NCI-H2029 (cell line): ENCODE results near the gene TMEM164.
A peak's percentile ranks its signal among the peaks of the same experiment; 100 is the strongest.

Experiments used
- DNase-seq: peaks from one replicate; lab custom pipeline; 2025; lab: John Stamatoyannopoulos, UW

The TMEM164 gene

GRCh38 chrX:110081320-110081719 lies 78.4 kb downstream of the TMEM164 start:
- no peak for DNase-seq

DNA sequence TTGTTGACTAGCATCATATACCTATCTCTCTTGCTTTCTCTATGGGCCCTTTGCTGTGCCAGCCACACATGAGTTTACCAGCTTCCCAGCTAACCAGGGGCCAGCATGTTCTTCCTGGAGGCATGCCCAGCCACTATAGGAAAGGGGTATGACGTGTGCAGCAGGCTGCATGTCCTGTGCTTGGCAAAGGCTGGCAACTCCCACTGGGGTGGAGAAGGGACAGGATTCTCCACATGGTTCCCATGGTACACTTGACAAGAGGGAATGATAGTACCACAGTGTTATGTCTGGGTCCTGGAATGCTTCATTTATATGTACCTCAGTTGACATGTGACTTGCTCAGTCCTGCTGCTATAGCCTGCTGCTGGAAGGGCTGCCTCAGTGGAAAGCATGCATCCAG lies 78.8 kb downstream of the TMEM164 start:
- DNase-seq = no peak

DNA sequence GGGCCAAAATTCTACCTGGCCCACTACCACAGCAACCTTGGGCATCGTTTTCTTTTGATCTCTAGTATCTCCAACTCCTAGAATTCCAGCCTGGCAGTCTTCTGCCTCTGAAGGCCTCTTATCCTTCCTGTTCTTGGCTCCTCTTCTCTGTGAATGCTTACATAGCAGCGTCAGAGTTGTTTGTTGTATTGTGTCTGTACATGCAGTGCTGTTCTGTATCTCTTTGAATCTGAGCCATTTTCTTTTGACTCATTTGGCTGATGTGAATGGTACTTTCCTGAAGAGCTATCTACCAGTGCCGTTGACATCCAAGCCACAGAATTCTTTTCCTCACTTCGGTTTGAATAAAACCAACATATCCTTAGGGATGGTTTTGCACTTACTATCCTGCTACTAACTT lies 79.2 kb downstream of the TMEM164 start:
- peak; percentile 45 for DNase-seq

DNA sequence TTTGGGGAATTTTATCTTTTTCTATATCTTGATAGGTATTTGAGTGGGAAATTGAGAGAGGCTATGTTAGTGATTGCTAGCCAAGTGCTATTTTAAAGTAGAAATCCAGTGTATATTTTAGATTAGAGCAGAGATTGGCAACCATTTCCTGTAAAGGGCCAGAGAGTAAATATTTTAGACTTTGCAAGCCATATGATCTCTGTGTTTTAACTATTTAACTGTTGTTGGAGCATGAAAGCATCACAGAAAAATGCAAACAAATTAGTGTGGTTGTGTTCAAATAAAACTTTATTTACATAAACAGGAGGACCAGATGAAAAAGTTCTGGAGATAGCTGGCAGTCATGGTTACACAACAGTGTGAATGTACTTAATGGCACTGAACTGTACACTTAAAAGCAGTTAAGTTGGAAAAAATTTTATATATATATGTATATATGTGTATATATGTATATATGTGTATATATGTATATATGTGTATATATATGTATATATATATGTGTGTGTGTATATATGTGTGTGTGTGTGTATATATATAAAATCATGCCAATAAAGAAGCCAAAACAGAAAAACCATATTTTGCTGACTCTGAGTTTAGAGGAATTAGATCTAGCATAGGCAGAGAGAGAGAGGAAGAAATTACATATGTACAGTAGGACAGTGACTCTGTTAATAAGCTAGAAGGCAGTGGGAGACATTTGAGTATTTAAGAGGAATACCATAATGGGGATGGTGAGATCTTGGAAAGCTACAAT lies 83.4 kb downstream of the TMEM164 start:
- DNase-seq = no peak

- no peak for DNase-seq
These were observed 84.1 kb downstream of the TMEM164 start for GRCh38 chrX:110086916-110087484.

DNA sequence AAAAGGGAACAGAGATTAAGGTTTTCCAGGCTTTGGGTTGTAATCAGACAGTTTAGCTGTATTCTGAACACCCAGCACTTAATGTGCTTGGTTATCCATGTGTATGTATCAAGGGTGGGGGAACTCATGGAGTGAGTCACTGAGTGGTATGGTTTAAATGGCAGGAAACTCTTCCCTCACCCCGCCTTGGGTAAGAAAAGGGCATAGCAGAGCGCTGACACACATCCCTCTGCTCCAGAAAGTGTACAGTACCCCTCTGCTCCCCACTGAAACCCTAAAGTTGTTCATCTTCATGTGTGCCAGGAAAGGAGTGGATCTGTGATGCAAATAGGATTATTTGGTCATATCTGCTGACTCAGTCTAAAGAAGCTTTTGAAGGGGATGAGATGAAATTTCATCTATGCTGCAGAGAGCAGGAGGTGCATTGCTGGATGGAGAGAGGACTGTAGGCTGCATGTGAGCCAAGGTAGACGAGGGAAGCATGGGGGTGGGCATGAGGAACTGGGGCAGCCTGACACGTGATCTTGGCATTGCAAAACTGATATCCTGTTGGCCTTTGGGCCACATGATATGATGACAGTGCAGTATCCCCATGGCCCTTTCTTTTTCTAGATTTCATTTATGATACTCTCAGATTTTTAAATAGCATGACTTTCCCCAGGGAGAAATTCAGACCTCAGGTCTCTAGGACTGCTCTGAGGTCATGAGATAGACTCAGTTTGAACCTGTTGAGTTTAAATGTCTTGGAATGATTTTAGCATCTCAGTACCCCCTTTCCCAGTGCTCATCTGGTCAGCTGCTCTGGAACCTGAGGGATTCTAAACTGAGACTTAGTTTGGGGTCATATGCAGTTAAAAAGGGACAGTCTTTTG lies 84.8 kb downstream of the TMEM164 start:
- no peak for DNase-seq

- no peak for DNase-seq
These were observed 86.9 kb downstream of the TMEM164 start for GRCh38 chrX:110089656-110090403.

GRCh38 chrX:110097920-110098319 lies 95.0 kb downstream of the TMEM164 start:
- no peak for DNase-seq

DNA sequence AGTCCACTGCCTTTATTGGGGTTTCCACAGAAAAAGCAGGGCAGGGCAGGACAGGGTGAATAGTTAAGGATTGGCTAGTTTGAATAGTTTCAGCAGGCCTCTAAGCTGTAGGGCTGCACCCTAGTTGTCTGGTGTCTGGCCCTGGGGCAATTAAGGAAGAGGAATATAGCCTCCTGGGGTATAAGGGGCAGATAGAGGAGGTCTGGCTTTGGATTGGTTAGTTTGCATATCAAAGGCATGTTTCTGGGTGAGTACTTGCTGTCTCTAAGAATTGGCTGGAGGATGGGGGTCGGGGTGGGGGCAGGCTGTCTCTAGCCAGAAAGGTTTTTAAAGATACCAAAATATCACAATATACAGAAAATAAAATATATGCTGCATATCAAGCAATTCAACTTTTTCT lies 100.4 kb downstream of the TMEM164 start:
- DNase-seq = no peak

DNA sequence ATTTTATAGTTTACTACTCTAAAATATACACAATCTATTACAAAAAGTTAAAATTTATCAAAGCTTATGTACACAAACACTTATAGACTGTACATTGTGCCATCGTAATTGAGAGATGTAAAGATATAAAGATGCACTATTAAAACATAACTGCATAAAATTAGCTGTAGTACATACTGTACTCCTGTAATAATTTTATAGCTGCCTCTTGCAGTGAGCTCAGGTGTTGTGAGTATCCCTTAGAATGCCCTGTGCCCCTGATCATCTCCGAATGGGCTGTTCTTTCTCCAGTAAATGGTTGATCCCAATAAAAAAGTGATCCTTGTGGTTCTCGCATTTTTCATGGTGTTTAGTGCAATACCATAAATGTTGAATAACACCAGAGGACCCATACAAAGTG lies 101.2 kb downstream of the TMEM164 start:
- DNase-seq = no peak

- no peak for DNase-seq
These were observed 105.5 kb downstream of the TMEM164 start for GRCh38 chrX:110108381-110108821.

DNA sequence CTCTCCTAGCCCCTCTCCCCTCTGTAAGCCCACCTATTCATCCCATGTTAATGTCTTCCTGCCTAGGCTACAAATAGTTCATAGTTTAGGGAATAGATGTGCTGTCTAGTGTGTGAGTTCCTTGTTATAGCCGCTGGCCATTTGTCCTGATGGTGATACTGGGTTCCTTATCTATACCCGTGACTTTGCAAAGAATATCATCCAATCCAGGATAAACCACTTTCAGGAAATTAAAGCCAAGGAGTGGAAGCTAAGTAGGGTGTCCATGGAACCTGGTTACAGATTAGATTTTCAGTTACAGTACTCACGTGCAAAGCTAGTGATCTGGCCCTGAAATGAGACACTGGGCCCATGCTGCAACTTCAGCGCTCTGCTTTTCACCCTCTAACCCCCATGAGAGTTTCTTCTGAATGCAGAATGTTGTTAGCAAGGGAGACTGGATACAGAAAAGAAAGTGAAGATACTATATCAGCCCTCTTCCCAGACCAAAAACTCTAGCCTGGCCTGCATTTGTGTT lies 111.4 kb downstream of the TMEM164 start:
- DNase-seq = no peak

- no peak for DNase-seq
These were observed 113.4 kb downstream of the TMEM164 start for GRCh38 chrX:110116066-110116980.

GRCh38 chrX:110118530-110118929 lies 115.6 kb downstream of the TMEM164 start:
- no peak for DNase-seq

GRCh38 chrX:110119480-110119879 lies 116.6 kb downstream of the TMEM164 start:
- DNase-seq = no peak

DNA sequence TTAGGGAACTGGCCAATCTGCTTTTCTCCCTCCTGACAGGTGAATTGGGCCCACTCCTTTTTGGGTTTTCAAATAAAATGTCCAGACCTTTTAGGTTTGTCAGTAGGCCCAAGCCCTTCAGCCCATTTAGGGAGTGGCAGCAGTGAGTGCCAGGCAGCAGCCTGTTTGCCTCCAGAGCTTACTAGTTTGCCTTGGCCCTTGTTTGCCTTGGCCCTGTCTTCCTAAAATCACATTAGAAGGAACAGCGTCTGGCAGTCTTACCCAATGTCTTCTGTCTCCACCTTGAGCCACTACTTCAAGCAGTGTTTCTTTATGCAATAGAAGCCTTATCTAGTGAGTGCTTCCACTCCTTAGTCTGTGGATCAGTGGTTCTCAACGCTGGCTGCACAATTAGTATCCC lies 117.1 kb downstream of the TMEM164 start:
- no peak for DNase-seq

GRCh38 chrX:110123331-110123782 lies 120.4 kb downstream of the TMEM164 start:
- DNase-seq = no peak

GRCh38 chrX:110125446-110126162 lies 122.7 kb downstream of the TMEM164 start:
- DNase-seq = no peak

GRCh38 chrX:110131031-110131430 lies 128.1 kb downstream of the TMEM164 start:
- DNase-seq = no peak
